NCI-H774 (cell line): ENCODE data around the gene UBE2V1.
A peak's percentile ranks its signal among the peaks of the same experiment; 100 is the strongest.
"Not testable (repeated sequence)": the region's sequence is repeated elsewhere in the genome, so short reads cannot be mapped to it uniquely, and the experiment has no call there.

Source experiments
- DNase-seq: peaks from one replicate; lab custom pipeline; 2025; lab: John Stamatoyannopoulos, UW

Gene UBE2V1

DNA sequence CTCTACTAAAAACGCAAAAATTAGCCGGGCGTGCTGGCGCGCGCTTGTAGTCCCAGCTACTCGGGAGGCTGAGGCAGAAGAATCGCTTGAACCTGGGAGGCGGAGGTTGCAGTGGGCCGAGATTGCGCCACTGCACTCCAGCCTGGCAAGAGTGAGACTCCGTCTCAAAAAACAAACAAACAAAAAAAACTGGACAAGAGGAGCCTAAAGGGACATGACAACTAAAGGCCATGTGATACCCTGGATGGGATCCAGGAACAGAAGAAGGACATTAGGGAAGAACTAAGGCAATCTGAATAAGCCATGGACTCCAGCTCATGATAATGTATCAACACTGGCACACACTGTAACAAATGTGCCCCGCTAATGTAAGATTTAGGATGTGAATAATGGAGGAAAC is 24.8 kb upstream of the UBE2V1 start:
- not testable (repeated sequence) for DNase-seq

DNA sequence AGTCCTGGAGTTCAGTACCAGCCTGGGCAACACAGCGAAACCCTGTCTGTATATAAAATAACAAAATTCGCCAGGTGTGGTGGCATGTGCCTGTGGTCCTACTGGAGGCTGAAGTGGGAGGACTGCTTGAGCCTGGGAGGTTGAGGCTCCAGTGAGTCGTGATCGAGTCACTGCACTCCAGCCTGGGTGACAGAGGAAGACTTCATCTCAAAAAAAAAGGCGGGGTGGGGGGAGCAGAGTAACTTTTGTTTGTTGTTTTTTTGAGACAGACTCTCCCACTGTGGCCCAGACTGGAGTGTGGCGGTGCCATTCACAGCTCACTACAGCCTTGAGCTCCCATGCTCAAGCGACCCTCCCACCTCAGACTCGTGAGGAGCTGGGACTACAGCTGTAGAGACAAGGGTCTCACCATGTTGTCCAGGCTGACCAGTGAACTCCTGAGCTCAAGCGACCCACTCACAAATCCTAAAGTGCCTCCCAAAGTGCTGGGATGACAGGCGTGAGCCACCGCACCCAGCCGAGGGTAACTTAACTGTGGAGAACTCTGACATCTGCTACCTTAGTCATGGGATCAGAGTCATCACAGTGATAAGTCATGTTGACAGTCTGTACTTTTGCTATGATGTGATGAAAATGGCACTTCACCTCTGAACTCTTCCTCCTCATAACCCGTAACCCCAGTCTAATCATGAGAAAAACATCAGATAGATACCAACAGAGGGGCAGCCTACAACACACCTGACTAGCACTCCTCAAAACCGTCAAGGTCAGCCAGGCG is 24.1 kb upstream of the UBE2V1 start:
- DNase-seq, result no peak

DNA sequence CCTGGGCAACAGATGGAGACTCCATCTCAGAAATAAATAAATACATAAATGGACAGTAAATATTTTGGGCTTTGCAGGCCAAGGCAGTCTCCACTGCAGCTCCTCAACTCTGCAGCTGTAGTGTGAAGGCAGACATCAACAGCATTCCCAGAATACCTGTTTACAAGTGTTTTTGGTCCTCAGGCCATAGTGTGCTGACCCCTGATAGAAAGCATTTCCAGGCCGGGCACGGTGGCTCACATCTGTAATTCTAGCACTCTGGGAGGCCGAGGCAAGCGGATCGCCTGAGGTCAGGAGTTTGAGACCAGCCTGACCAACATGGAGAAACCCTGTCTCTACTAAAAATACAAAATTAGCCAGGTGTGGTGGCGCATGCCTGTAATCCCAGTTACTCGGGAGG is 22.2 kb upstream of the UBE2V1 start:
- not testable (repeated sequence) for DNase-seq

DNA sequence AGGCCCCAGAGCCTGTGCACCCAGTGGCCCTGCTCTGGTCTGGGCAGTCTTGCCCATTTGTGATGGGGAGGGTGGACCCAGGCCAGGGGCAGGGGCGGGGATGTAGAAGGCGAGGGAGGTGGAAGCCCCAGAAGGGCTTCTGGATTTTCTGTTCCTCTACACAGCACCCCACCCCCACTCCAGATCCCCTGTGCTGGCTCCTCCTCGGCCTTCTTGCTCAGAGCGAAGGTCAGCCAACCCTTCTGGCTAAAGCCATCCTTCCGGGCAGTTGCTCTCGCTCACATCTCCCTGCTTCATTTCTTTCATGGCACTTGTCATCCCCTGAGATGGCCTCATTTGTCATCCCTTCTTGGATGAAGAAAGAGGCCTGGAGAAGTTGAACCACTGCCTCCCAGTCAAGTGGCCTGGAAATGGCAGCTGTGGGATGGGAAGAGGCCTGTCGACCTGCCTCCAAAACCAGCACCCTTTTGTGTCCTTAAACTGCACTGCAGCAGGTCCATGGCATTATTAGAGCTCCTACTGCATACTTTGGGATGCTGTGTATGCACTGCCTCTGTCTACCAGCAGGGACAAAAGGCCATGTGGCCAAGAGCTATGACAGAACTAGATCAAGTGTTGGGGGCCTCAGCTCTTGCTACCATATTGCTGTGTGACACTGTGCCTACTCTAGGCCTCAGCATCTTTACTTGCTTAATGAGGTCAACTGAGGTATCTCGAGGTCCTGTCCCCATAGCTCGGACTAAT is 20.7 kb upstream of the UBE2V1 start:
- no peak for DNase-seq

DNA sequence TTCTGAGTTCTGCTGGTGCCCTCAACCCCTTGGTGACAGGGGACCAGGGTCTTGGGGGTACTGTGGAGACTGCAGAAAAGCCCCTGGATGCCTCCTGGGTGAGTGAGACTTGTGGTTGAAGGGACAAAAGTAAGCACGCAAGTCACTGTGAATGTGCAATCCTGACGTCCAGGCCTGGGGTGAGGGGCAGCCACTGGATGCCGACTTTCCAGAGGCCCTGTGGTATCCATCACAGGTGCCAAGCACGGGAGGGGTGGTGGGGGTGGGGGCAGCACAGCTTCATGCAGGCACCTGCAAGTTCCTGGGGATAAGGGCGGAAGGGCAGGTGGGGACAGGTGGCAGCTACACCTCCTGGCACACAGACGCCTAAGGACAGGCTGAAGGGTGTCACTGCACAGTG is 20.1 kb upstream of the UBE2V1 start:
- no peak for DNase-seq

DNA sequence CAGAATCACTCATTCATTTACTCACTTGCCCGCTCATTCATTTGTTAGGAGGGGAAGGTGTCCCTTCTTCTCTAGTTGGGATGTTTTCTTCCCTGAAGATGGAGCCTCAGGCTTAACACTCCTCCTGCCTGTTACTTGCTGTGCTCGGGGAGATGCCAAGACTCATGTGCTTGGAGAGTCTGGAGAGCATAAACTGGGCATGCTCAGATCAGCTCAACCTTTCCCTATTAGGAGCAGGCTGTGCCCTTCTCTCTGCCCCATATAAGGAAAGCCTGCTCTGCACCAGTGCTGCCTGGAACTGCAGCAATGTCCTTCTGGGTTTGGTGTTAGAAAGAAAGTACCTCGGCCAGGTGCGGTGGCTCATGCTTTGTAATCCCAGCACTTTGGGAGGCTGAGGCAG is 18.0 kb upstream of the UBE2V1 start:
- no peak for DNase-seq

DNA sequence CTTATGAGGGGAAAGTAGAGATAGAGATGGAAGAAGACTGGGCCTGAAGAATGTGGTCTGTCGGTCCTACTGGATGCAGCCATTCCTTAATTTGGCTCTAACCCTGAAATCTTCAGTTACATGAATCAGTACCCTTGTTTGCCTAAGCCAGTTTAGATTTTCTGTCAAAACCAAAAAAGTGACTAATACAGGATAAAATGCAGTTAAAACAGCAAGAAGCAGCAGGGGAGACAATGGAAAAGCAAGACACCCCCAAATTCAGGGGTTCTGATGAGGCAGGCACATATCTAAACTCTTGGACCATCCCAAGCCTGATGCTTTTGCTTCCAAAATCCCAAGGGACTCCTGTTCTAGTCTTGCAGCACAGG is 17.4 kb upstream of the UBE2V1 start:
- no peak for DNase-seq

DNA sequence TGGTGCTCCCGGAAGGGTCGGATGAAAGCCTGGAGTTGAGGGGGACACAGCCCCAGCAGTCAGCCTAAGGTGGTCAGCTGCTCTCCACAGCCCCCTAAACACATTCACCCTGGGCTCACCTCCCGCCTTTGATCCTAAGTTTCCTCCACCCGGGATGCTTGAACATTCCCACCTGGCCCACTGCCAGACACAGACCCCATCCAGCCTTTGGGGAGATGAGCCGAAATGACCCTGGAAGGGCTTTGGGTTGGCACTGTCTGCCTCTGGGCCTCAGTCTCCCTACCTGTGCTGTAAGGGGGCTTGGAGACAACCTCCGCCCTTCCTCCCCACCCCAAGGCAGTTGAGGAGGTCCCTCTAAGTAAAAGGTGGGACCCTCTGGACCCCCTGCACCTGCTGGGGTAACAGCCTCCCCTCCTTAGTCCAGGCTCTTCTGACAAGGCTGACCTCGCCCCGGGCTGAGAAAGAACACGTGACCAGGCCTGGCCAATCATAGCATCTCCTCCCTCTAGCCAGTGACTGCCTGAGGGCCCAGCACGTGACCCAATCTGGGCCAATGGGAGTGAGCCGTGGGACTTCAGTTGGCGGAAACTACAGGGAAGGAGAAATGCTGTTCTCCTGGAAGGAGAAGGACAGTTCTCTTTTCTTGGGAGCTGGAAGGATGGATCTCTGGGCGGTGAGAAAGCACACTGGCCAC is 16.9 kb upstream of the UBE2V1 start:
- no peak for DNase-seq

DNA sequence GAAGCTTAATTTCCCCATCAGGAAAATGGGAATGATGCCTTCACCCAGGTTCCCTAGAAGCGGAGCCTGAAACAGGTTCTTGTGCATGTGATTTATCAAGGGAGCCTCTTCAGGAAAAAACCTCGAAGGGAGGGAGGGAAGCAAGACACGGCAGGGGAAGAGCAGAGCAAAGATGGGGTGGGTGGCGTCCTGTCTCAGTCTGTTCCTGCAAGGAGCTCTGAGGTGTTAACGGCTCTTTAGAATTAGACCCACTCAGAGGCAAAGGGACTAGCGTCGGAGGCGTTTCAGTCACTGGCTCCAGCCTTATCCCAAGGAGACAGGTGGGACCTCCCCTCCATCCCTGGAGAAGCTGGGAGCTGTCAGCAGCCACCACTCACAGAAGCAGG is 15.6 kb upstream of the UBE2V1 start:
- no peak for DNase-seq

DNA sequence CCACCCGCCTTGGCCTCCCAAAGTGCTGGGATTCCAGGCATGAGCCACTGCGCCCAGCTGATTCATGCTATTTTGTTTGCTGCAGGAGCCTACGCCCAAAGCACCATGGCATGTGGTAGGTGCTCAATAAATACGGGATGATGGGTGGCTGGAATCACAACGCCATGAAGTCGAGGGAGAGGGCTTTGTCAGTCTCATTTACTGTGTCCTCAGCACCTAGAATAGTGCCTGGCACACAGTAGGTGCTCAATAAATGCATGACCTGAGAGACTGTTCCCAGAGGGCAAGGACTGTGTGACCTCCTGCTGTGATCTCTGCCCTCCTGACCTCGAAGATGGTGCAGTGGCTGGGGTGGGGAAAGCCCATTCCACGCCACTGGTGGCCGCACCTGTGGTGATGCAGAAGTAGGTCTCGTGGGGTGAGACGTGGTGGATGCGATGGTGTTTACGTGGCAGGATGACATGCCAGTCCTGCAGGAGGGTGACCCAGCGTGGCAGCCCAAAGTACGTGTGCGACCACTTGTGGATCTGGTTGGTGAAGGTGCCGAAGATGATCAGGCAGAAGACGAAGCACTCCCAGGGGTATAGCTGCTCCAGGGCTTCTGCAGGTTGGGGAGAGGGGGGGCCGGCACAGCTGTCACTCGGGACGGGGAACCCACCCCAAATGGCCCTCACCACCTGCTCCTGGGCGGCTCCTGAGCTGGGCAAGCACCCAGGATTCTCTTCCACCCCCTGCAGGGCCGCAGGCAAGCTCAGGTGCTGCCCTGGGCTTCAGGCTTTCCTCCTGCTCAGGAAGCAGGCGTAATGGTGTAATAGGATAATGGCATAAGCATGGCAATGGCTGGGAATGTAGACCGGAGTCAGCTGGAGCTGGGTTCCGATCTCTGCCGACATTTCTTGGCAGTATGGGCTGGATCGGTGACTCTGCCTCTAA is 14.9 kb upstream of the UBE2V1 start:
- no peak for DNase-seq

DNA sequence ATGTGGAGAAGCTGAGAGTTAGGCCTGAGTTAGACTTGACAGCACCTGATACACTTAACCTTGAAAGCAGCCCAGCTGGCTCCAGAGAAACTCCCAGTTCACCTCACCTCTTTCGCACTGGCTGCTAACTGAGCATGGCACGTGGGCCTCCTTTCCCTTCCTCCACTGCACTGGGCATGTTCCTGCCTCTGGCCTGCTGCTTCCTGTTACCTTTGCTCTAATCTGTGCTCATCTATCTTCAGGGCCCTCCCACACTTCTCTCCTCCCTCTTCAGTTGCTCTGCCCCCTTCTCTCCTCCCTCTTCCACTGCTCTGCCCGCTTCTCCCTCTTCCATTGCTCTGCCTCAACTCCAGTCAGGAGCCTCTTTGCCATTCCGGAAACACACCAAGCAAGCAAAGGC is 13.7 kb upstream of the UBE2V1 start:
- no peak for DNase-seq

DNA sequence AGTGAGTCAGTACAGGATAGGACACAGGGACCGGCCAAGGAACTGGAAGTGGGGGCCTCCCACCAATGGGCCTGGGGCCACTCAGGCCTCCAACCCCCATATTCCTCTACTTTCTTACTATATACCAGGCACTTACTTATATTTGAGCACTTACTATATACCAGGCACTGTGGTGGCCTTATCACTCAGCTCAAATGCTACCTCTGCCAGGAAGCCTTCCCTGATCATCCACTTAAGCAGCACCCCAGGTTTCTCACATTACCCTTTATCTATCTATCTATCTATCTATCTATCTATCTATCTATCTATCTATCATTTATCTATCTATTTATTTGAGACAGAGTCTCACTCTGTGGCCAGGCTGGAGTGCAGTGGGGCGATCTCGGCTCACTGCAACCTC is 12.3 kb upstream of the UBE2V1 start:
- no peak for DNase-seq

DNA sequence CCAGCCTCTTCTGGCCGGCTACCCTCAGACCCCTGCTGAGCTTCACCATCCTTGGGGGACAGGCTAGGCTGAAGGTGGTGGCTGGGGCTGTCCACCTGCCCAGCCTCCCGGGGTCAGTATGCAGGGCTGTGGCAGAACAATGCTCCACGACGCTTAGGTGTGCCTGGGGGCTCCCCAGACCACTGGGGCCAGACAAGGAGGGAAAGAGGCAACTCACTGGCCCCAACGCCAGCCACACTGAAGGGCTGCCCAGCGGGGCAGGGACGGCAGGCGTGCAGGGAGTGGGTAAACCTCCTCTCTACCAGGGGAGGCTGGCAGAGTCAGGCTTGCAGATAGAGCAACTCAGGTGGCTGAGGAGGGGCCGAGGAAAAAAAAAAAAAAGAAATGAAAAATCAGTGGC is 11.5 kb upstream of the UBE2V1 start:
- DNase-seq, result no peak

DNA sequence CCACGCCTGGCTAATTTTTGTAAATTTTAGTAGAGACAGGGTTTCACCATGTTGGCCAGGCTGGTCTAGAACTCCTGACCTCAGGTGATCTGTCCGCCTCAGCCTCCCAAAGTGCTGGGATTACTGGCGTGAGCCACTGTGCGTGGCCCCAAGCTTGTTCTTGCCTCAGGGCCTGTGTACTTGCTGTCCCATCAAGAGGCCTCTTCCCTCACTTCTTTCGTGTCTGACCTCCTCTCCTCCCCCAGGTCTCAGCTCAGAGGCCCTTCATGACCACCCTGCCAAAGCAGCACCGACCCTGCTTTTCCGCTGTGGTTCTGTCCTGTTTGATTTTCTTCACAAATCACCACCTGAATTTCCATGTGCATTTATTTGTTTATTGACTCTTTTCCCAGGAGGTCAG is 10.5 kb upstream of the UBE2V1 start:
- no peak for DNase-seq

DNA sequence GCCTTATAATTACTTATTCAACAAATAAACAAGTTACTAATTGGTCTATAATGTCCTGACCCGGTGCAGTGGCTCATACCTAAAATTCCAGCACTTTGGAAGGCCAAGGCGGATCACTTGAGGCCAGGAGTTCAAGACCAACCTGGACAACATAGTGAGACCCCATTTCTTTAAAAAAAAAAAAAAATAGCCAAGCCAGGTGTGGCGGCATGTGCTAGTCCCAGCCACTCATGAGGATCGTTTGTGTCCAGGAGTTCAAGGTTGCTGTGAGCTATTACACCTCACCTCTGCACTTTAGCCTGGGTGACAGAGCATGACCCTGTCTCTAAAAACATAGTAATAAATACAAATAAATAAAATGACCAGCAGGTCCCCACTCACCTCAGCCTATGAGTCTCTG is 9.8 kb upstream of the UBE2V1 start:
- DNase-seq, result no peak

DNA sequence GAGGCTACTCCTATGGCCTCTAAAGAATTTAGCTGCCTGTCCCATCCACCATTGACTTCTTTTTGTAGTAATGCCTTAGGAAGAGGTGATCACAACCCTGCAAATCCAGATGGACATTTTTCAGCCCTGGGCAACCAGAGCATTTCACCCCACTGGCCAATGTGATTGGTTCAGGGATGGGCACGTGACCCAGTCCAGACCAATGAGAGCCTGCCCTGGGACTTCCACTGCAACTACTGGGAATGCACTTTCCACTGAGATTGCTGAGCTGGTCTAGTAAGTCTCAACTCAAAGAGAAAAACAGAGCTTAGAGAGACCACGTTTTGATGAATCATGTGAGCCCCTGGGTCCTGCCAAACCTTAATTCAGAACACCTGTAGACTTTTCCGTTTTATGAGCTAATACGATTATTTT is 8.9 kb upstream of the UBE2V1 start:
- DNase-seq, result no peak

DNA sequence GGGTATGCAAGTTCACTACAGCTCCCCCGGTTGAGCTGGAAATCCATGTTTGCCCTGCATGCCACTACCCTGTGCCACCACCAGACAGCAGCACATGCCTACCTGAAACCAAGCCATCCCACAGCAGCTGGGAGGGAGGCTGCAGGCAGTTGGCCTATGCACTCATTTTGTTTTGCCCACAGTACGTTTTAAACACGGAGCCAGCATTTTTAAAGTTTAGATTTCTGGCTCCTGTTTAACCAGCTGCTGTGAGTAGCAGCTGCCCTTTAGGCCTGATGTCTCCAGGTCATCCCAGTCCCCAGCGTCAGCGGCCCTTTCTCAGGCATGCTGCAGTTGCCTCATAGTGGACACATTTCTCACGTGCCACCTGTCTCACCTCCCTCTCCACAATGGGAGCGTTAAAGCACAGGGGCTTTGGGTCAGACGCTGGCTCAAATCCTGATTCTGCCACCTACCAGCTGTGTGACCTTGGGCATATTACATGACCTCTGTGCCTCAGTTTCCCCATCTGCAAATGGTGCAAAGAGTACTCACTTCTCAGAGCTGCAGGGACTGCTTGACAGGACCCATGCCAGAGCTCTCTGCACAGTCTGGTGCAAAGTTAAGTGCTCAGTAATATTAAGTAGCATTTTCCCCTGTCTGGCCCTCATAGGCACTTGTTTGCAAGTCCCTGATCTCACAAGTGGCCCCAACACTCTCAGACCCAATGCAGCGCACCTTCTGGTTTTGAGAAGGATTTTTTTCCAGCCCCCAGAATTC is 8.2 kb upstream of the UBE2V1 start:
- DNase-seq, result peak; percentile 64

DNA sequence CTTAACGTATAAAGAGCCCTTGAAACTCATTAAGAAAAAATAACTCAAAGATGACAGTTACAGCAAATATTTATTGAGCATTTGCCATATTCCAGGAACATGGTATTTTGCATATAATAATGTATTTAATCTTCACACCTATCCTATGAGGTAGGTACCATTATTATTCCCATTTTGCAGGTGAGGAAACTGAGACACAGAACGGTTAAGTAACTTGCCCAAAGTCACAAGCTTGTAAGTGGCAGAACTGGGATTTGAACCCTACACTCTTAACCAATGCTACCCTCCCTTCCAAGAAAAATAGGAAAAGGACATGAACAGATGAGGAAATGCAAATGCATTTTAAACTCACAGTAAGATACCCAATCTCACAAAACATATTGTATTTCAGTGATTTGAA is 5.3 kb upstream of the UBE2V1 start:
- no peak for DNase-seq

DNA sequence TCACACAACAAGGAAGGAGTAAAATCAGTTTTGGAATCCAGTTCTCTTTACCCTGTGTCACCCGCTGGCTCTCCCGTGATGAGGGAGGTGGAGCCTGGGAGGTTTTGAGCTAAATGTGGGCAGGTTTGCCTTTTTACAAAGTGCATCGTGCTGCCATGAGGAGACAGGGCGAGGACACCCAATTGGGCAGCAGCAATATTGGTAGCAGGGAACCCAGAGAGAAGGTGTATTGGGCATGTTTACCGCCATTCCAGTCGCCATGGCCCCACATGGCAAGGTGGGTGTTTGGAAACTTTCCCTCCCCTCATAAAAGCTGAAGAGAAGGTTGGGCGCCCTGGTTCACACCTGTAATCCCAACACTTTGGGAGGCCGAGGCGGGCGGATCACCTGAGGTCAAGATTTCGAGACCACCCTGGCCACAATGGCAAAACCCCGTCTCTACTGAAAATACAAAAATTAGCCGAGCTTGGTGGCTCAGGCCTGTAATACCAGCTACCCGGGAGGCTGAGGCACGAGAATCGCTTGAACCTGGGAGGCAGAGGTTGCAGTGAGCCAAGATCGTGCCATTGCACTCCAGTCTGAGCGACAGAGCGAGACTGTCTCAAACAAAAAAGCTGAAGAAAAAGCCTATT is 3.5 kb upstream of the UBE2V1 start:
- no peak for DNase-seq

DNA sequence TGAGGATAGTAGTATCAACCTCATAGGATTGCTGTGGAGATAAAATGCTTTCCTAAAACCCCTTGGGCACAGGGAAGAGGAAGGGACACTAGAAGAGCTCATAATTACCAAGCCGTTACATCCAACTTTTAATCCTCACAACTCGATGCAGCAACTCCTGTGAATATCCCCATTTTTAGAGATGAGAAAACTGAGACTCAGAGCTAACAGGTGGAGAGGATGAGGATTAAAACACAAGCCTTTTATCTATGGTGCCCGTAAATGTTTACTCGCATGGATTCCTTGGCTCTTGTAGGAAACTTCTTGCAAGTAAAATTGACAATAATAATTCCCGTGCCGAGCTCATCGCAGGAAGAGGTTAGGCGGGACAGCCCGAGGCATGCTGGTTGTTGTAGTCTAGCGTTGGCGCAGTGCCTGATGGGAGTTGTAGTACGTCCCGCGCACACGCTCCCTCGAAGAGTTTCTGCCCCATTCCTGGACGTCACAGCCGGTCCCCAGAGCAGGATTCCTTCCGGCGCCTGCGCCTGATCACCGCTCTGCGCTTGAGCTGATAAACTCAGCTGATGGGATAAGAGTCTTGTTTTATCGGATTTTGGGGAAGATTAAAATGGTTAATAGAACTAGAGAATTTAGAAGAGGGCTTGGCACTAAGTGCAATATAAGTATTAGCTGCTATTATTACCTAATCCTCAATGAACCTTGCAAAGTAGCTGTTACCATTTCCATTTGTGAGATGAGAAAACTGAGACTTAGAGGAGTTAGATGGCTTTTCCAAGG is 2.8 kb upstream of the UBE2V1 start:
- peak; percentile 94 for DNase-seq
